HEK293 (cell line): Measurements from ENCODE around the gene NELFE.
"Not testable (repeated sequence)": the region's sequence is repeated elsewhere in the genome, so short reads cannot be mapped to it uniquely, and the experiment has no call there.

ENCODE experiments used
- CTCF ChIA-PET: fragments of 350-600 bp; formaldehyde crosslinking; extraction: SDS; loops from one replicate; lab custom pipeline; 2021; ENCODE audit warnings: antibody characterized with exemption; lab: Yijun Ruan, JAX
- POLR2A ChIA-PET: fragments of 300-600 bp; formaldehyde crosslinking; extraction: SDS; loops from one replicate; lab custom pipeline; 2020; ENCODE audit warnings: antibody characterized with exemption, inconsistent platforms; lab: Yijun Ruan, JAX
- H3K27ac ChIP-seq: fragments of 200-500 bp; sonication (Bioruptor generic); 2 replicates; pipeline ENCODE4 v1.5.1; 2014; ENCODE audit warnings: low read depth, low read length, control low read depth, inconsistent platforms; ENCODE audit errors: extremely low read depth
- H3K36me3 ChIP-seq, 2 experiments: fragments of 200-500 bp in 1 of 2; sonication (Bioruptor generic) in 1 of 2; 1 replicate in 1 of 2; 2 replicates in 1 of 2; pipeline ENCODE4 v1.5.1; 2014 to 2017; ENCODE audit warnings: inconsistent platforms in 2 of 2, low read length in 2 of 2; ENCODE audit not compliant: control insufficient read depth in 2 of 2, insufficient read depth in 1 of 2
- H3K4me1 ChIP-seq: fragments of 200-500 bp; sonication (Bioruptor generic); 2 replicates; pipeline ENCODE4 v1.5.1; 2014; ENCODE audit warnings: mild to moderate bottlenecking, low read length, inconsistent platforms; ENCODE audit not compliant: control insufficient read depth, insufficient read depth
- H3K4me3 ChIP-seq: 2 replicates; pipeline ENCODE4 v1.5.1; 2011; ENCODE audit warnings: low read depth, mild to moderate bottlenecking, control low read depth, low read length, moderate library complexity
- H3K9me3 ChIP-seq: fragments of 200-500 bp; sonication (Bioruptor generic); 2 replicates; pipeline ENCODE4 v1.5.1; 2014; ENCODE audit warnings: low read depth, low read length, inconsistent platforms; ENCODE audit not compliant: control insufficient read depth, insufficient read depth
- KLF1 ChIP-seq: fragments of 450-650 bp; formaldehyde crosslinking; IDR thresholded peaks from 2 replicates; pipeline ENCODE4 v1.5.1; 2016; ENCODE audit warnings: missing biosample characterization, missing genetic modification characterization
- MYNN ChIP-seq: fragments of 450-650 bp; formaldehyde crosslinking; IDR thresholded peaks from 2 replicates; pipeline ENCODE4 v1.5.1; 2016; ENCODE audit warnings: missing biosample characterization, missing genetic modification characterization, borderline replicate concordance
- PRDM1 ChIP-seq: fragments of 450-650 bp; formaldehyde crosslinking; IDR thresholded peaks from 2 replicates; pipeline ENCODE4; 2016; ENCODE audit warnings: missing biosample characterization, missing genetic modification characterization
- RBAK ChIP-seq: fragments of 450-650 bp; formaldehyde crosslinking; IDR thresholded peaks from 2 replicates; pipeline ENCODE4 v1.5.1; 2016; ENCODE audit warnings: missing biosample characterization, missing genetic modification characterization
- SALL2 ChIP-seq: fragments of 450-650 bp; formaldehyde crosslinking; IDR thresholded peaks from 2 replicates; pipeline ENCODE4 v1.5.0; 2017; ENCODE audit warnings: missing biosample characterization, mild to moderate bottlenecking, missing genetic modification characterization, borderline replicate concordance
- SETDB1 ChIP-seq: IDR thresholded peaks from one replicate; pipeline ENCODE4 v1.6.1; 2017; ENCODE audit warnings: mild to moderate bottlenecking, low read length, moderate library complexity, mixed read lengths; ENCODE audit not compliant: insufficient read length
- TCF7L2 ChIP-seq: IDR thresholded peaks from 2 replicates; pipeline ENCODE4 v1.6.1; 2011; ENCODE audit warnings: low read depth, mild to moderate bottlenecking, inconsistent platforms, low read length, moderate library complexity, borderline replicate concordance
- ZBTB17 ChIP-seq: fragments of 450-650 bp; formaldehyde crosslinking; IDR thresholded peaks from 2 replicates; pipeline ENCODE4 v1.5.1; 2016; ENCODE audit warnings: missing biosample characterization, missing genetic modification characterization
- ZBTB8A ChIP-seq: fragments of 450-650 bp; formaldehyde crosslinking; IDR thresholded peaks from 2 replicates; pipeline ENCODE4 v1.5.1; 2016; ENCODE audit warnings: missing biosample characterization, missing genetic modification characterization
- ZNF132 ChIP-seq: fragments of 450-650 bp; formaldehyde crosslinking; IDR thresholded peaks from 2 replicates; pipeline ENCODE4 v1.5.1; 2017; ENCODE audit warnings: missing biosample characterization, missing genetic modification characterization, borderline replicate concordance
- ZNF140 ChIP-seq: fragments of 450-650 bp; formaldehyde crosslinking; IDR thresholded peaks from 2 replicates; pipeline ENCODE4 v1.5.1; 2016; ENCODE audit warnings: missing biosample characterization, missing genetic modification characterization
- ZNF146 ChIP-seq: fragments of 450-650 bp; formaldehyde crosslinking; IDR thresholded peaks from 2 replicates; pipeline ENCODE4 v1.5.1; 2016; ENCODE audit warnings: missing biosample characterization, missing genetic modification characterization
- ZNF16 ChIP-seq: fragments of 450-650 bp; formaldehyde crosslinking; IDR thresholded peaks from 2 replicates; pipeline ENCODE4 v1.5.1; 2016; ENCODE audit warnings: low read depth, missing biosample characterization, missing genetic modification characterization
- ZNF530 ChIP-seq: fragments of 450-650 bp; formaldehyde crosslinking; IDR thresholded peaks from 2 replicates; pipeline ENCODE4 v1.5.1; 2016; ENCODE audit warnings: low read depth, missing biosample characterization, missing genetic modification characterization
- ZNF555 ChIP-seq: fragments of 450-650 bp; formaldehyde crosslinking; conservative IDR thresholded peaks from 2 replicates; pipeline ENCODE4 v1.5.1; 2017; ENCODE audit warnings: missing biosample characterization, mild to moderate bottlenecking, missing genetic modification characterization, inconsistent platforms
- ZNF585B ChIP-seq: fragments of 450-650 bp; formaldehyde crosslinking; IDR thresholded peaks from 2 replicates; pipeline ENCODE4 v1.5.1; 2016; ENCODE audit warnings: missing biosample characterization, missing genetic modification characterization
- ZNF664 ChIP-seq: fragments of 450-650 bp; formaldehyde crosslinking; IDR thresholded peaks from 2 replicates; pipeline ENCODE4 v1.5.1; 2016; ENCODE audit warnings: missing biosample characterization, missing genetic modification characterization
- ZSCAN5A ChIP-seq: fragments of 450-650 bp; formaldehyde crosslinking; IDR thresholded peaks from 2 replicates; pipeline ENCODE4 v1.5.1; 2016; ENCODE audit warnings: missing biosample characterization, missing genetic modification characterization
- TF ChIP-seq, protein P1 (sequence below): fragments of 450-650 bp; formaldehyde crosslinking; IDR thresholded peaks from 2 replicates; pipeline ENCODE4 v1.5.1; 2016; ENCODE audit warnings: missing biosample characterization, missing genetic modification characterization
- TF ChIP-seq, protein P2 (sequence below): fragments of 450-650 bp; formaldehyde crosslinking; IDR thresholded peaks from 2 replicates; pipeline ENCODE4 v1.5.1; 2016; ENCODE audit warnings: missing biosample characterization, missing genetic modification characterization
- TF ChIP-seq, protein P3 (sequence below): fragments of 450-650 bp; formaldehyde crosslinking; IDR thresholded peaks from 2 replicates; pipeline ENCODE4 v1.5.1; 2016; ENCODE audit warnings: missing biosample characterization, missing genetic modification characterization, low read depth
- TF ChIP-seq, protein P4 (sequence below): fragments of 450-650 bp; formaldehyde crosslinking; IDR thresholded peaks from 2 replicates; pipeline ENCODE4 v1.5.1; 2016; ENCODE audit warnings: missing biosample characterization, missing genetic modification characterization, borderline replicate concordance
- TF ChIP-seq, protein P5 (sequence below): fragments of 450-650 bp; formaldehyde crosslinking; IDR thresholded peaks from 2 replicates; pipeline ENCODE4 v1.5.1; 2017; ENCODE audit warnings: missing biosample characterization, missing genetic modification characterization

Gene NELFE

GRCh38 chr6:31907158-31907813 is 51.5 kb downstream of the NELFE start (continued):
- TF ChIP-seq, protein P1, sequence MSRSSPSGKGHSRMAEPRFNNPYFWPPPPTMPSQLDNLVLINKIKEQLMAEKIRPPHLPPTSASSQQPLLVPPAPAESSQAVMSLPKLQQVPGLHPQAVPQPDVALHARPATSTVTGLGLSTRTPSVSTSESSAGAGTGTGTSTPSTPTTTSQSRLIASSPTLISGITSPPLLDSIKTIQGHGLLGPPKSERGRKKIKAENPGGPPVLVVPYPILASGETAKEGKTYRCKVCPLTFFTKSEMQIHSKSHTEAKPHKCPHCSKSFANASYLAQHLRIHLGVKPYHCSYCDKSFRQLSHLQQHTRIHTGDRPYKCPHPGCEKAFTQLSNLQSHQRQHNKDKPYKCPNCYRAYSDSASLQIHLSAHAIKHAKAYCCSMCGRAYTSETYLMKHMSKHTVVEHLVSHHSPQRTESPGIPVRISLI (tag by site-specific recombination) = peak; percentile 80
- TF ChIP-seq ZNF146 = no peak
- TF ChIP-seq, protein P2, sequence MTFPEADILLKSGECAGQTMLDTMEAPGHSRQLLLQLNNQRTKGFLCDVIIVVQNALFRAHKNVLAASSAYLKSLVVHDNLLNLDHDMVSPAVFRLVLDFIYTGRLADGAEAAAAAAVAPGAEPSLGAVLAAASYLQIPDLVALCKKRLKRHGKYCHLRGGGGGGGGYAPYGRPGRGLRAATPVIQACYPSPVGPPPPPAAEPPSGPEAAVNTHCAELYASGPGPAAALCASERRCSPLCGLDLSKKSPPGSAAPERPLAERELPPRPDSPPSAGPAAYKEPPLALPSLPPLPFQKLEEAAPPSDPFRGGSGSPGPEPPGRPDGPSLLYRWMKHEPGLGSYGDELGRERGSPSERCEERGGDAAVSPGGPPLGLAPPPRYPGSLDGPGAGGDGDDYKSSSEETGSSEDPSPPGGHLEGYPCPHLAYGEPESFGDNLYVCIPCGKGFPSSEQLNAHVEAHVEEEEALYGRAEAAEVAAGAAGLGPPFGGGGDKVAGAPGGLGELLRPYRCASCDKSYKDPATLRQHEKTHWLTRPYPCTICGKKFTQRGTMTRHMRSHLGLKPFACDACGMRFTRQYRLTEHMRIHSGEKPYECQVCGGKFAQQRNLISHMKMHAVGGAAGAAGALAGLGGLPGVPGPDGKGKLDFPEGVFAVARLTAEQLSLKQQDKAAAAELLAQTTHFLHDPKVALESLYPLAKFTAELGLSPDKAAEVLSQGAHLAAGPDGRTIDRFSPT = no peak
- TF ChIP-seq, protein P3, sequence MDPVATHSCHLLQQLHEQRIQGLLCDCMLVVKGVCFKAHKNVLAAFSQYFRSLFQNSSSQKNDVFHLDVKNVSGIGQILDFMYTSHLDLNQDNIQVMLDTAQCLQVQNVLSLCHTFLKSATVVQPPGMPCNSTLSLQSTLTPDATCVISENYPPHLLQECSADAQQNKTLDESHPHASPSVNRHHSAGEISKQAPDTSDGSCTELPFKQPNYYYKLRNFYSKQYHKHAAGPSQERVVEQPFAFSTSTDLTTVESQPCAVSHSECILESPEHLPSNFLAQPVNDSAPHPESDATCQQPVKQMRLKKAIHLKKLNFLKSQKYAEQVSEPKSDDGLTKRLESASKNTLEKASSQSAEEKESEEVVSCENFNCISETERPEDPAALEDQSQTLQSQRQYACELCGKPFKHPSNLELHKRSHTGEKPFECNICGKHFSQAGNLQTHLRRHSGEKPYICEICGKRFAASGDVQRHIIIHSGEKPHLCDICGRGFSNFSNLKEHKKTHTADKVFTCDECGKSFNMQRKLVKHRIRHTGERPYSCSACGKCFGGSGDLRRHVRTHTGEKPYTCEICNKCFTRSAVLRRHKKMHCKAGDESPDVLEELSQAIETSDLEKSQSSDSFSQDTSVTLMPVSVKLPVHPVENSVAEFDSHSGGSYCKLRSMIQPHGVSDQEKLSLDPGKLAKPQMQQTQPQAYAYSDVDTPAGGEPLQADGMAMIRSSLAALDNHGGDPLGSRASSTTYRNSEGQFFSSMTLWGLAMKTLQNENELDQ (tag by site-specific recombination) = no peak
- TF ChIP-seq ZNF132 (tag by site-specific recombination) = no peak
- TF ChIP-seq SALL2 (tag by site-specific recombination) = no peak
- TF ChIP-seq PRDM1 (tag by site-specific recombination) = no peak
- TF ChIP-seq, protein P4, sequence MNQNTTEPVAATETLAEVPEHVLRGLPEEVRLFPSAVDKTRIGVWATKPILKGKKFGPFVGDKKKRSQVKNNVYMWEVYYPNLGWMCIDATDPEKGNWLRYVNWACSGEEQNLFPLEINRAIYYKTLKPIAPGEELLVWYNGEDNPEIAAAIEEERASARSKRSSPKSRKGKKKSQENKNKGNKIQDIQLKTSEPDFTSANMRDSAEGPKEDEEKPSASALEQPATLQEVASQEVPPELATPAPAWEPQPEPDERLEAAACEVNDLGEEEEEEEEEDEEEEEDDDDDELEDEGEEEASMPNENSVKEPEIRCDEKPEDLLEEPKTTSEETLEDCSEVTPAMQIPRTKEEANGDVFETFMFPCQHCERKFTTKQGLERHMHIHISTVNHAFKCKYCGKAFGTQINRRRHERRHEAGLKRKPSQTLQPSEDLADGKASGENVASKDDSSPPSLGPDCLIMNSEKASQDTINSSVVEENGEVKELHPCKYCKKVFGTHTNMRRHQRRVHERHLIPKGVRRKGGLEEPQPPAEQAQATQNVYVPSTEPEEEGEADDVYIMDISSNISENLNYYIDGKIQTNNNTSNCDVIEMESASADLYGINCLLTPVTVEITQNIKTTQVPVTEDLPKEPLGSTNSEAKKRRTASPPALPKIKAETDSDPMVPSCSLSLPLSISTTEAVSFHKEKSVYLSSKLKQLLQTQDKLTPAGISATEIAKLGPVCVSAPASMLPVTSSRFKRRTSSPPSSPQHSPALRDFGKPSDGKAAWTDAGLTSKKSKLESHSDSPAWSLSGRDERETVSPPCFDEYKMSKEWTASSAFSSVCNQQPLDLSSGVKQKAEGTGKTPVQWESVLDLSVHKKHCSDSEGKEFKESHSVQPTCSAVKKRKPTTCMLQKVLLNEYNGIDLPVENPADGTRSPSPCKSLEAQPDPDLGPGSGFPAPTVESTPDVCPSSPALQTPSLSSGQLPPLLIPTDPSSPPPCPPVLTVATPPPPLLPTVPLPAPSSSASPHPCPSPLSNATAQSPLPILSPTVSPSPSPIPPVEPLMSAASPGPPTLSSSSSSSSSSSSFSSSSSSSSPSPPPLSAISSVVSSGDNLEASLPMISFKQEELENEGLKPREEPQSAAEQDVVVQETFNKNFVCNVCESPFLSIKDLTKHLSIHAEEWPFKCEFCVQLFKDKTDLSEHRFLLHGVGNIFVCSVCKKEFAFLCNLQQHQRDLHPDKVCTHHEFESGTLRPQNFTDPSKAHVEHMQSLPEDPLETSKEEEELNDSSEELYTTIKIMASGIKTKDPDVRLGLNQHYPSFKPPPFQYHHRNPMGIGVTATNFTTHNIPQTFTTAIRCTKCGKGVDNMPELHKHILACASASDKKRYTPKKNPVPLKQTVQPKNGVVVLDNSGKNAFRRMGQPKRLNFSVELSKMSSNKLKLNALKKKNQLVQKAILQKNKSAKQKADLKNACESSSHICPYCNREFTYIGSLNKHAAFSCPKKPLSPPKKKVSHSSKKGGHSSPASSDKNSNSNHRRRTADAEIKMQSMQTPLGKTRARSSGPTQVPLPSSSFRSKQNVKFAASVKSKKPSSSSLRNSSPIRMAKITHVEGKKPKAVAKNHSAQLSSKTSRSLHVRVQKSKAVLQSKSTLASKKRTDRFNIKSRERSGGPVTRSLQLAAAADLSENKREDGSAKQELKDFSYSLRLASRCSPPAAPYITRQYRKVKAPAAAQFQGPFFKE (tag by site-specific recombination) = no peak
- no peak for TF ChIP-seq ZNF530 (tag by site-specific recombination)
- TF ChIP-seq ZNF555 (tag by site-specific recombination) = no peak
- TF ChIP-seq ZNF585B (tag by site-specific recombination) = no peak
- peak; percentile 63 for TF ChIP-seq ZBTB8A (tag by site-specific recombination)
- TF ChIP-seq ZBTB17 (tag by site-specific recombination) = peak; percentile 49; the same call in 1 of the 2 replicates
- no peak for TF ChIP-seq SETDB1
- no peak for TF ChIP-seq ZNF664 (tag by site-specific recombination)
- no peak for TF ChIP-seq ZNF140 (tag by site-specific recombination)
- TF ChIP-seq MYNN (tag by site-specific recombination) = no peak
- TF ChIP-seq KLF1 (tag by site-specific recombination) = no peak
- TF ChIP-seq ZNF16 = no peak
- TF ChIP-seq, protein P5, sequence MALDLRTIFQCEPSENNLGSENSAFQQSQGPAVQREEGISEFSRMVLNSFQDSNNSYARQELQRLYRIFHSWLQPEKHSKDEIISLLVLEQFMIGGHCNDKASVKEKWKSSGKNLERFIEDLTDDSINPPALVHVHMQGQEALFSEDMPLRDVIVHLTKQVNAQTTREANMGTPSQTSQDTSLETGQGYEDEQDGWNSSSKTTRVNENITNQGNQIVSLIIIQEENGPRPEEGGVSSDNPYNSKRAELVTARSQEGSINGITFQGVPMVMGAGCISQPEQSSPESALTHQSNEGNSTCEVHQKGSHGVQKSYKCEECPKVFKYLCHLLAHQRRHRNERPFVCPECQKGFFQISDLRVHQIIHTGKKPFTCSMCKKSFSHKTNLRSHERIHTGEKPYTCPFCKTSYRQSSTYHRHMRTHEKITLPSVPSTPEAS (tag by site-specific recombination) = no peak
- no peak for TF ChIP-seq RBAK
- no peak for TF ChIP-seq TCF7L2
- TF ChIP-seq ZSCAN5A (tag by site-specific recombination) = no peak

GRCh38 chr6:31906727-31907126 is 52.0 kb downstream of the NELFE start:
- peaks cover 12% of the 10 kb centered on the region; the same call in 1 of the 2 replicates for H3K4me1 ChIP-seq
- H3K4me3 ChIP-seq, H3K9me3 ChIP-seq, CTCF ChIA-PET, H3K27ac ChIP-seq, H3K36me3 ChIP-seq: not testable (repeated sequence)
- POLR2A ChIA-PET = interaction anchor here (0.6 to 0.9 kb wide), 3 partner anchors 38 to 42 kb away, joined by 4 read pairs; partner anchors contain the start of gene CFB
